HEK293 (cell line): ENCODE measurements around the gene PGGT1B.
A peak's percentile ranks its signal among the peaks of the same experiment; 100 is the strongest.

Experiments
- EGR2 ChIP-seq: fragments of 450-650 bp; formaldehyde crosslinking; IDR thresholded peaks from 2 replicates; pipeline ENCODE4 v1.5.1; 2016; ENCODE audit warnings: low read depth, missing biosample characterization, missing genetic modification characterization
- ZFP69B ChIP-seq: fragments of 450-650 bp; formaldehyde crosslinking; IDR thresholded peaks from 2 replicates; pipeline ENCODE4 v1.5.1; 2016; ENCODE audit warnings: missing biosample characterization, missing genetic modification characterization
- ZNF157 ChIP-seq: fragments of 450-650 bp; formaldehyde crosslinking; IDR thresholded peaks from 2 replicates; pipeline ENCODE4 v1.5.1; 2016; ENCODE audit warnings: missing biosample characterization, missing genetic modification characterization
- ZNF350 ChIP-seq: fragments of 450-650 bp; formaldehyde crosslinking; IDR thresholded peaks from 2 replicates; pipeline ENCODE4 v1.5.0; 2017; ENCODE audit warnings: missing biosample characterization, mild to moderate bottlenecking, missing genetic modification characterization
- ZNF404 ChIP-seq: fragments of 450-650 bp; formaldehyde crosslinking; IDR thresholded peaks from 2 replicates; pipeline ENCODE4 v1.5.1; 2017; ENCODE audit warnings: missing biosample characterization, missing genetic modification characterization
- ZNF560 ChIP-seq: fragments of 450-650 bp; formaldehyde crosslinking; IDR thresholded peaks from 2 replicates; pipeline ENCODE4 v1.5.1; 2017; ENCODE audit warnings: missing biosample characterization, missing genetic modification characterization, borderline replicate concordance
- ZNF843 ChIP-seq: fragments of 450-650 bp; formaldehyde crosslinking; IDR thresholded peaks from 2 replicates; pipeline ENCODE4 v1.5.1; 2016; ENCODE audit warnings: missing biosample characterization, missing genetic modification characterization
- TF ChIP-seq, protein P1 (sequence below): fragments of 450-650 bp; formaldehyde crosslinking; IDR thresholded peaks from 2 replicates; pipeline ENCODE4 v1.5.1; 2016; ENCODE audit warnings: missing biosample characterization, missing genetic modification characterization, borderline replicate concordance
- TF ChIP-seq, protein P2 (sequence below): fragments of 450-650 bp; formaldehyde crosslinking; IDR thresholded peaks from 2 replicates; pipeline ENCODE4 v1.5.1; 2017; ENCODE audit warnings: missing biosample characterization, mild to moderate bottlenecking, missing genetic modification characterization, moderate library complexity
- TF ChIP-seq, protein P3 (sequence below): fragments of 450-650 bp; formaldehyde crosslinking; IDR thresholded peaks from 2 replicates; pipeline ENCODE4 v1.5.1; 2016; ENCODE audit warnings: missing biosample characterization, missing genetic modification characterization
- TF ChIP-seq, protein P4 (sequence below): fragments of 450-650 bp; formaldehyde crosslinking; IDR thresholded peaks from 2 replicates; pipeline ENCODE4 v1.5.1; 2017; ENCODE audit warnings: missing biosample characterization, missing genetic modification characterization
- TF ChIP-seq, protein P5 (sequence below): fragments of 450-650 bp; formaldehyde crosslinking; IDR thresholded peaks from 2 replicates; pipeline ENCODE4 v1.5.0; 2017; ENCODE audit warnings: missing biosample characterization, missing genetic modification characterization, borderline replicate concordance
- TF ChIP-seq, protein P6 (sequence below): fragments of 450-650 bp; formaldehyde crosslinking; conservative IDR thresholded peaks from 2 replicates; pipeline ENCODE4 v1.5.1; 2016; ENCODE audit warnings: low read depth, missing biosample characterization, missing genetic modification characterization
- TF ChIP-seq, protein P7 (sequence below): fragments of 450-650 bp; formaldehyde crosslinking; IDR thresholded peaks from 2 replicates; pipeline ENCODE4 v1.5.1; 2016; ENCODE audit warnings: missing biosample characterization, missing genetic modification characterization

Gene PGGT1B

DNA sequence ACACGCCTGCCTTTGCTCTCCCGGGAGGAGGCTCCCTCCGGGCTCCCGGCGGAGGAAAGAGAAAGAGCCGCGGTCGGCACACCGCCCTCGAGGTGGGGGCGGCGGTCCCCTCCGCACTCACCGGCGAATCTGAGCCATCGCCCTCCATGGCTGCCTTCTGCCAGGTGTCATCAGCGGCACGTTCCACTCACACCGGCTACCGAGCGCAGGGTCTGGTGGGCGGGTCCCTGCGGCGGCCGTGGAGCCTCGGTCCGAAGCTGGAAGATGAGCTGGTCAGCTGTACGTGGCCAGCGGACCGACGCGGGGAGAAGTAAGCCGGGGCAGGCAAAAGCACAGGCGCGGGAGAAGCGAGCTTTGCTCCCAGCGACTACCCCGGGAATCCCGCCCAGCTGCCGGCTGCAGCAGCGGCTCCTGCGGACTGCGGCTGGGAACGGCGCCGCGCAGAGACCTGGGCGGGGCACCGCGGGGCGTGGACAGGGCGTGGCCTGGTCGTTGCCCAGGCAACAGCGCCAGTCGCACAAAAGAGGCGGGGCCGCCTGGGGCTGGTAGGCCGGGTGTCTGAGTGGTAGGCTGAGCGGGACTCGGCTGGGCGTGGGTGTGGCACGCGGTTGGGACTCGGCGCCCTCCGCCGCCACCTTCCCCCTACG lies 93.1 kb downstream of the PGGT1B start, which contains the start of gene TRIM36 (continued):
- TF ChIP-seq, protein P1, sequence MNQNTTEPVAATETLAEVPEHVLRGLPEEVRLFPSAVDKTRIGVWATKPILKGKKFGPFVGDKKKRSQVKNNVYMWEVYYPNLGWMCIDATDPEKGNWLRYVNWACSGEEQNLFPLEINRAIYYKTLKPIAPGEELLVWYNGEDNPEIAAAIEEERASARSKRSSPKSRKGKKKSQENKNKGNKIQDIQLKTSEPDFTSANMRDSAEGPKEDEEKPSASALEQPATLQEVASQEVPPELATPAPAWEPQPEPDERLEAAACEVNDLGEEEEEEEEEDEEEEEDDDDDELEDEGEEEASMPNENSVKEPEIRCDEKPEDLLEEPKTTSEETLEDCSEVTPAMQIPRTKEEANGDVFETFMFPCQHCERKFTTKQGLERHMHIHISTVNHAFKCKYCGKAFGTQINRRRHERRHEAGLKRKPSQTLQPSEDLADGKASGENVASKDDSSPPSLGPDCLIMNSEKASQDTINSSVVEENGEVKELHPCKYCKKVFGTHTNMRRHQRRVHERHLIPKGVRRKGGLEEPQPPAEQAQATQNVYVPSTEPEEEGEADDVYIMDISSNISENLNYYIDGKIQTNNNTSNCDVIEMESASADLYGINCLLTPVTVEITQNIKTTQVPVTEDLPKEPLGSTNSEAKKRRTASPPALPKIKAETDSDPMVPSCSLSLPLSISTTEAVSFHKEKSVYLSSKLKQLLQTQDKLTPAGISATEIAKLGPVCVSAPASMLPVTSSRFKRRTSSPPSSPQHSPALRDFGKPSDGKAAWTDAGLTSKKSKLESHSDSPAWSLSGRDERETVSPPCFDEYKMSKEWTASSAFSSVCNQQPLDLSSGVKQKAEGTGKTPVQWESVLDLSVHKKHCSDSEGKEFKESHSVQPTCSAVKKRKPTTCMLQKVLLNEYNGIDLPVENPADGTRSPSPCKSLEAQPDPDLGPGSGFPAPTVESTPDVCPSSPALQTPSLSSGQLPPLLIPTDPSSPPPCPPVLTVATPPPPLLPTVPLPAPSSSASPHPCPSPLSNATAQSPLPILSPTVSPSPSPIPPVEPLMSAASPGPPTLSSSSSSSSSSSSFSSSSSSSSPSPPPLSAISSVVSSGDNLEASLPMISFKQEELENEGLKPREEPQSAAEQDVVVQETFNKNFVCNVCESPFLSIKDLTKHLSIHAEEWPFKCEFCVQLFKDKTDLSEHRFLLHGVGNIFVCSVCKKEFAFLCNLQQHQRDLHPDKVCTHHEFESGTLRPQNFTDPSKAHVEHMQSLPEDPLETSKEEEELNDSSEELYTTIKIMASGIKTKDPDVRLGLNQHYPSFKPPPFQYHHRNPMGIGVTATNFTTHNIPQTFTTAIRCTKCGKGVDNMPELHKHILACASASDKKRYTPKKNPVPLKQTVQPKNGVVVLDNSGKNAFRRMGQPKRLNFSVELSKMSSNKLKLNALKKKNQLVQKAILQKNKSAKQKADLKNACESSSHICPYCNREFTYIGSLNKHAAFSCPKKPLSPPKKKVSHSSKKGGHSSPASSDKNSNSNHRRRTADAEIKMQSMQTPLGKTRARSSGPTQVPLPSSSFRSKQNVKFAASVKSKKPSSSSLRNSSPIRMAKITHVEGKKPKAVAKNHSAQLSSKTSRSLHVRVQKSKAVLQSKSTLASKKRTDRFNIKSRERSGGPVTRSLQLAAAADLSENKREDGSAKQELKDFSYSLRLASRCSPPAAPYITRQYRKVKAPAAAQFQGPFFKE (tag by site-specific recombination): no peak
- TF ChIP-seq, protein P2, sequence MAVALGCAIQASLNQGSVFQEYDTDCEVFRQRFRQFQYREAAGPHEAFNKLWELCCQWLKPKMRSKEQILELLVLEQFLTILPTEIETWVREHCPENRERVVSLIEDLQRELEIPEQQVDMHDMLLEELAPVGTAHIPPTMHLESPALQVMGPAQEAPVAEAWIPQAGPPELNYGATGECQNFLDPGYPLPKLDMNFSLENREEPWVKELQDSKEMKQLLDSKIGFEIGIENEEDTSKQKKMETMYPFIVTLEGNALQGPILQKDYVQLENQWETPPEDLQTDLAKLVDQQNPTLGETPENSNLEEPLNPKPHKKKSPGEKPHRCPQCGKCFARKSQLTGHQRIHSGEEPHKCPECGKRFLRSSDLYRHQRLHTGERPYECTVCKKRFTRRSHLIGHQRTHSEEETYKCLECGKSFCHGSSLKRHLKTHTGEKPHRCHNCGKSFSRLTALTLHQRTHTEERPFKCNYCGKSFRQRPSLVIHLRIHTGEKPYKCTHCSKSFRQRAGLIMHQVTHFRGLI: peak; percentile 74
- TF ChIP-seq, protein P3, sequence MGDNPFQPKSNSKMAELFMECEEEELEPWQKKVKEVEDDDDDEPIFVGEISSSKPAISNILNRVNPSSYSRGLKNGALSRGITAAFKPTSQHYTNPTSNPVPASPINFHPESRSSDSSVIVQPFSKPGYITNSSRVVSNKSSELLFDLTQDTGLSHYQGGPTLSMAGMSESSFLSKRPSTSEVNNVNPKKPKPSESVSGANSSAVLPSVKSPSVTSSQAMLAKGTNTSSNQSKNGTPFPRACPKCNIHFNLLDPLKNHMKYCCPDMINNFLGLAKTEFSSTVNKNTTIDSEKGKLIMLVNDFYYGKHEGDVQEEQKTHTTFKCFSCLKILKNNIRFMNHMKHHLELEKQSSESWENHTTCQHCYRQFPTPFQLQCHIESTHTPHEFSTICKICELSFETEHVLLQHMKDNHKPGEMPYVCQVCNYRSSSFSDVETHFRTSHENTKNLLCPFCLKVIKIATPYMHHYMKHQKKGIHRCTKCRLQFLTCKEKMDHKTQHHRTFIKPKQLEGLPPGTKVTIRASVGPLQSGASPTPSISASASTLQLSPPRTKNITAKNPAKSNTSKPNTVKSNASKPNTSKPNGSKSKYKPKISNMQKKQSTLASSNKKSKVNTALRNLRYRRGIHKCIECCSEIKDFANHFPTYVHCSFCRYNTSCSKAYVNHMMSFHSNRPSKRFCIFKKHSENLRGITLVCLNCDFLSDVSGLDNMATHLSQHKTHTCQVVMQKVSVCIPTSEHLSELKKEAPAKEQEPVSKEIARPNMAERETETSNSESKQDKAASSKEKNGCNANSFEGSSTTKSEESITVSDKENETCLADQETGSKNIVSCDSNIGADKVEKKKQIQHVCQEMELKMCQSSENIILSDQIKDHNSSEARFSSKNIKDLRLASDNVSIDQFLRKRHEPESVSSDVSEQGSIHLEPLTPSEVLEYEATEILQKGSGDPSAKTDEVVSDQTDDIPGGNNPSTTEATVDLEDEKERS (tag by site-specific recombination): no peak
- TF ChIP-seq ZNF350 (tag by site-specific recombination) (no peak), ZNF843 (tag by site-specific recombination) (peak; percentile 65; the same call in 1 of the 2 replicates), ZNF560 (tag by site-specific recombination) (no peak), ZNF157 (tag by site-specific recombination) (no peak), ZFP69B (tag by site-specific recombination) (no peak), EGR2 (tag by site-specific recombination) (no peak), ZNF404 (tag by site-specific recombination) (no peak)
- TF ChIP-seq, protein P4, sequence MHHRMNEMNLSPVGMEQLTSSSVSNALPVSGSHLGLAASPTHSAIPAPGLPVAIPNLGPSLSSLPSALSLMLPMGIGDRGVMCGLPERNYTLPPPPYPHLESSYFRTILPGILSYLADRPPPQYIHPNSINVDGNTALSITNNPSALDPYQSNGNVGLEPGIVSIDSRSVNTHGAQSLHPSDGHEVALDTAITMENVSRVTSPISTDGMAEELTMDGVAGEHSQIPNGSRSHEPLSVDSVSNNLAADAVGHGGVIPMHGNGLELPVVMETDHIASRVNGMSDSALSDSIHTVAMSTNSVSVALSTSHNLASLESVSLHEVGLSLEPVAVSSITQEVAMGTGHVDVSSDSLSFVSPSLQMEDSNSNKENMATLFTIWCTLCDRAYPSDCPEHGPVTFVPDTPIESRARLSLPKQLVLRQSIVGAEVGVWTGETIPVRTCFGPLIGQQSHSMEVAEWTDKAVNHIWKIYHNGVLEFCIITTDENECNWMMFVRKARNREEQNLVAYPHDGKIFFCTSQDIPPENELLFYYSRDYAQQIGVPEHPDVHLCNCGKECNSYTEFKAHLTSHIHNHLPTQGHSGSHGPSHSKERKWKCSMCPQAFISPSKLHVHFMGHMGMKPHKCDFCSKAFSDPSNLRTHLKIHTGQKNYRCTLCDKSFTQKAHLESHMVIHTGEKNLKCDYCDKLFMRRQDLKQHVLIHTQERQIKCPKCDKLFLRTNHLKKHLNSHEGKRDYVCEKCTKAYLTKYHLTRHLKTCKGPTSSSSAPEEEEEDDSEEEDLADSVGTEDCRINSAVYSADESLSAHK (tag by site-specific recombination): no peak
- TF ChIP-seq, protein P5, sequence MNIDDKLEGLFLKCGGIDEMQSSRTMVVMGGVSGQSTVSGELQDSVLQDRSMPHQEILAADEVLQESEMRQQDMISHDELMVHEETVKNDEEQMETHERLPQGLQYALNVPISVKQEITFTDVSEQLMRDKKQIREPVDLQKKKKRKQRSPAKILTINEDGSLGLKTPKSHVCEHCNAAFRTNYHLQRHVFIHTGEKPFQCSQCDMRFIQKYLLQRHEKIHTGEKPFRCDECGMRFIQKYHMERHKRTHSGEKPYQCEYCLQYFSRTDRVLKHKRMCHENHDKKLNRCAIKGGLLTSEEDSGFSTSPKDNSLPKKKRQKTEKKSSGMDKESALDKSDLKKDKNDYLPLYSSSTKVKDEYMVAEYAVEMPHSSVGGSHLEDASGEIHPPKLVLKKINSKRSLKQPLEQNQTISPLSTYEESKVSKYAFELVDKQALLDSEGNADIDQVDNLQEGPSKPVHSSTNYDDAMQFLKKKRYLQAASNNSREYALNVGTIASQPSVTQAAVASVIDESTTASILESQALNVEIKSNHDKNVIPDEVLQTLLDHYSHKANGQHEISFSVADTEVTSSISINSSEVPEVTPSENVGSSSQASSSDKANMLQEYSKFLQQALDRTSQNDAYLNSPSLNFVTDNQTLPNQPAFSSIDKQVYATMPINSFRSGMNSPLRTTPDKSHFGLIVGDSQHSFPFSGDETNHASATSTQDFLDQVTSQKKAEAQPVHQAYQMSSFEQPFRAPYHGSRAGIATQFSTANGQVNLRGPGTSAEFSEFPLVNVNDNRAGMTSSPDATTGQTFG (tag by site-specific recombination): no peak
- TF ChIP-seq, protein P6, sequence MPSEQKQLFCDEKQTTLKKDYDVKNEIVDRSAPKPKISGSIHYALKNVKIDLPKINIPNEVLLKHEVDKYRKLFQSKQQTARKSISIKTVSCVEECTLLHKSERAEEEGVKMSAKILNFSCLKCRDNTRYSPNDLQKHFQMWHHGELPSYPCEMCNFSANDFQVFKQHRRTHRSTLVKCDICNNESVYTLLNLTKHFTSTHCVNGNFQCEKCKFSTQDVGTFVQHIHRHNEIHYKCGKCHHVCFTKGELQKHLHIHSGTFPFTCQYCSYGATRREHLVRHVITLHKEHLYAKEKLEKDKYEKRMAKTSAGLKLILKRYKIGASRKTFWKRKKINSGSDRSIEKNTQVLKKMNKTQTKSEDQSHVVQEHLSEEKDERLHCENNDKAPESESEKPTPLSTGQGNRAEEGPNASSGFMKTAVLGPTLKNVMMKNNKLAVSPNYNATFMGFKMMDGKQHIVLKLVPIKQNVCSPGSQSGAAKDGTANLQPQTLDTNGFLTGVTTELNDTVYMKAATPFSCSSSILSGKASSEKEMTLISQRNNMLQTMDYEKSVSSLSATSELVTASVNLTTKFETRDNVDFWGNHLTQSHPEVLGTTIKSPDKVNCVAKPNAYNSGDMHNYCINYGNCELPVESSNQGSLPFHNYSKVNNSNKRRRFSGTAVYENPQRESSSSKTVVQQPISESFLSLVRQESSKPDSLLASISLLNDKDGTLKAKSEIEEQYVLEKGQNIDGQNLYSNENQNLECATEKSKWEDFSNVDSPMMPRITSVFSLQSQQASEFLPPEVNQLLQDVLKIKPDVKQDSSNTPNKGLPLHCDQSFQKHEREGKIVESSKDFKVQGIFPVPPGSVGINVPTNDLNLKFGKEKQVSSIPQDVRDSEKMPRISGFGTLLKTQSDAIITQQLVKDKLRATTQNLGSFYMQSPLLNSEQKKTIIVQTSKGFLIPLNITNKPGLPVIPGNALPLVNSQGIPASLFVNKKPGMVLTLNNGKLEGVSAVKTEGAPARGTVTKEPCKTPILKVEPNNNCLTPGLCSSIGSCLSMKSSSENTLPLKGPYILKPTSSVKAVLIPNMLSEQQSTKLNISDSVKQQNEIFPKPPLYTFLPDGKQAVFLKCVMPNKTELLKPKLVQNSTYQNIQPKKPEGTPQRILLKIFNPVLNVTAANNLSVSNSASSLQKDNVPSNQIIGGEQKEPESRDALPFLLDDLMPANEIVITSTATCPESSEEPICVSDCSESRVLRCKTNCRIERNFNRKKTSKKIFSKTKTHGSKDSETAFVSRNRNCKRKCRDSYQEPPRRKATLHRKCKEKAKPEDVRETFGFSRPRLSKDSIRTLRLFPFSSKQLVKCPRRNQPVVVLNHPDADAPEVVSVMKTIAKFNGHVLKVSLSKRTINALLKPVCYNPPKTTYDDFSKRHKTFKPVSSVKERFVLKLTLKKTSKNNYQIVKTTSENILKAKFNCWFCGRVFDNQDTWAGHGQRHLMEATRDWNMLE: no peak
- TF ChIP-seq, protein P7, sequence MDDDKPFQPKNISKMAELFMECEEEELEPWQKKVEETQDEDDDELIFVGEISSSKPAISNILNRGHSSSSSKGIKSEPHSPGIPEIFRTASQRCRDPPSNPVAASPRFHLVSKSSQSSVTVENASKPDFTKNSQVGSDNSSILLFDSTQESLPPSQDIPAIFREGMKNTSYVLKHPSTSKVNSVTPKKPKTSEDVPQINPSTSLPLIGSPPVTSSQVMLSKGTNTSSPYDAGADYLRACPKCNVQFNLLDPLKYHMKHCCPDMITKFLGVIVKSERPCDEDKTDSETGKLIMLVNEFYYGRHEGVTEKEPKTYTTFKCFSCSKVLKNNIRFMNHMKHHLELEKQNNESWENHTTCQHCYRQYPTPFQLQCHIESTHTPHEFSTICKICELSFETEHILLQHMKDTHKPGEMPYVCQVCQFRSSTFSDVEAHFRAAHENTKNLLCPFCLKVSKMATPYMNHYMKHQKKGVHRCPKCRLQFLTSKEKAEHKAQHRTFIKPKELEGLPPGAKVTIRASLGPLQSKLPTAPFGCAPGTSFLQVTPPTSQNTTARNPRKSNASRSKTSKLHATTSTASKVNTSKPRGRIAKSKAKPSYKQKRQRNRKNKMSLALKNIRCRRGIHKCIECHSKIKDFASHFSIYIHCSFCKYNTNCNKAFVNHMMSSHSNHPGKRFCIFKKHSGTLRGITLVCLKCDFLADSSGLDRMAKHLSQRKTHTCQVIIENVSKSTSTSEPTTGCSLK (tag by site-specific recombination): no peak
